ENCODE results near the gene IL4R. TPM values are rescaled to one million over a fixed set of nuclear protein-coding genes. Genes with fewer than 3 reads are reported as not detected.

IL4R gene
- total and polyA plus RNA-seq, 2 donors (not counting 1 experiment from before 2014, with no cell fraction given) = 17.1 to 23.6 TPM

DNA sequence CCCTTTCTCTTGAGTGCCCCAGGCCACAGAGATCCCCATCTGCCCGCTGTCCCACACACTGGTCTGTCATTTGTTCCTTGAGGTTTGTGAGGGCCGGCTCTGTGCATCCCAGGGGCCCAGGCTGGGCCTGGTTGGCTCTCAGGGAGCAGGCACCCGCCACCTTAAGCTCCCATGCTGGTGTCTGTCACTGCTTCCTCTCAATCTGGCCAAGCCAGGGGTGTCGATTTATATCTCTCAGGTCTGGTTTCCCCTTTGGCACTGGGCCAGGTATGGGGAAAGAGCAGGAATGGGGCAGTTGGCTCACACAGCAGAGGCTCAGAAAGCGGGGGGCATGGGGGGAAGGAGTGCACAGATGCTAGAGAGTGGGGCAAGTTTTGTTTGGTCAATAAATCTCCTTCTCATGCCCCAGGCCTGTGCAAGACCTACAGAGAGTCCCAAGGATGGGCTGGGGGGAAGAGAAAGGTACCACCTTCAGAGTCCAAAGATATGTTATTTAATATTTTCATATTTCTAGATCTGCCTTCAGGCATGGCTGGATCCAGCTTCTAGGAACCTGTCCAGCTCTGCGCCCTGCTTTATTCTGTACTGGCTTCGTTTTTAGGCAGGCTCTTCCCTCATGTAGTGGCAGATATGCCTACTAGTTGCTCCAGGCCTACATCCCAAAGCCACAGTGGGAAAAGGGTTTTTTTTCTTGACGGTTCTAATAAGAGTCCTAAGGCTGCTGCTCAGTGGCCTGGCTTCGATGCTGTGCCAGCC is 34.3 kb downstream of the IL4R start:
- no peaks in the 10 kb centered on the region for H3K9me3 ChIP-seq (ENCODE audit: control insufficient read depth, insufficient read depth, low read depth, low read length)
- no peak for DNase-seq (ENCODE audit: low read depth in 2 of 2)
- no peak overlapping the region for H3K27ac ChIP-seq (ENCODE audit: insufficient read depth, low read length)

GRCh38 chr16:27349276-27349675 is 35.5 kb downstream of the IL4R start:
- H3K79me2 ChIP-seq (ENCODE audit: control insufficient read depth, insufficient read depth, low read length) = no peaks in the 10 kb centered on the region
- H3K9ac ChIP-seq (ENCODE audit: insufficient read depth, low read length) = no peak overlapping the region
- peaks cover 16% of the 10 kb centered on the region for H3K36me3 ChIP-seq (ENCODE audit: control insufficient read depth, insufficient read depth, low read length)
- H3K27ac ChIP-seq (ENCODE audit: insufficient read depth, low read length) = no peak overlapping the region
- DNase-seq (ENCODE audit: low read depth in 2 of 2) = no peak
- H4K20me1 ChIP-seq (ENCODE audit: control insufficient read depth, extremely low read depth, insufficient read depth, low read length) = no peaks in the 10 kb centered on the region
- TF ChIP-seq CTCF (conservative IDR thresholded peaks at IDR 0.05 in 1 of 2, IDR thresholded peaks at IDR 0.05 in 1 of 2; ENCODE audit: low read depth in 1 of 2, low read length in 2 of 2) = no peak
- TF ChIP-seq EZH2 (IDR thresholded peaks at IDR 0.05; ENCODE audit: low read length, missing control alignments) = no peak
- no peak overlapping the region for H3K4me2 ChIP-seq (ENCODE audit: extremely low read depth, insufficient read depth, low read length)
- H2AFZ ChIP-seq (ENCODE audit: low read length) = no peak overlapping the region
- no peaks in the 10 kb centered on the region for H3K4me1 ChIP-seq (ENCODE audit: control insufficient read depth, extremely low read depth, insufficient read depth, low read length)
- no peaks in the 10 kb centered on the region for H3K27me3 ChIP-seq (ENCODE audit: control insufficient read depth, insufficient read depth, low read length)
- H3K4me3 ChIP-seq (replicated peaks in 1 of 4; ENCODE audit: control extremely low read depth in 1 of 4, insufficient read depth in 1 of 4, low read depth in 3 of 4, low read length in 4 of 4) = no peak overlapping the region
- H3K9me3 ChIP-seq (ENCODE audit: control insufficient read depth, insufficient read depth, low read depth, low read length) = no peaks in the 10 kb centered on the region

More for the DNA sequence above, 34.3 kb downstream of the IL4R start:
- no peaks in the 10 kb centered on the region for H3K27me3 ChIP-seq (ENCODE audit: control insufficient read depth, insufficient read depth, low read length)
- TF ChIP-seq EZH2 (IDR thresholded peaks at IDR 0.05; ENCODE audit: low read length, missing control alignments) (no peak), CTCF (conservative IDR thresholded peaks at IDR 0.05 in 1 of 2, IDR thresholded peaks at IDR 0.05 in 1 of 2; ENCODE audit: low read depth in 1 of 2, low read length in 2 of 2) (no peak)
- H3K36me3 ChIP-seq (ENCODE audit: control insufficient read depth, insufficient read depth, low read length) = peaks cover 16% of the 10 kb centered on the region
- no peak overlapping the region for H3K4me3 ChIP-seq (replicated peaks in 1 of 4; ENCODE audit: control extremely low read depth in 1 of 4, insufficient read depth in 1 of 4, low read depth in 3 of 4, low read length in 4 of 4)
- H2AFZ ChIP-seq (ENCODE audit: low read length) = no peak overlapping the region
- no peaks in the 10 kb centered on the region for H3K79me2 ChIP-seq (ENCODE audit: control insufficient read depth, insufficient read depth, low read length)
- H4K20me1 ChIP-seq (ENCODE audit: control insufficient read depth, extremely low read depth, insufficient read depth, low read length) = no peaks in the 10 kb centered on the region
- H3K4me1 ChIP-seq (ENCODE audit: control insufficient read depth, extremely low read depth, insufficient read depth, low read length) = no peaks in the 10 kb centered on the region
- no peak overlapping the region for H3K4me2 ChIP-seq (ENCODE audit: extremely low read depth, insufficient read depth, low read length)
- no peak overlapping the region for H3K9ac ChIP-seq (ENCODE audit: insufficient read depth, low read length)

- H3K36me3 ChIP-seq (ENCODE audit: control insufficient read depth, insufficient read depth, low read length) = peaks cover 16% of the 10 kb centered on the region
Measured at GRCh38 chr16:27350006-27350405, 36.2 kb downstream of the IL4R start.

More at GRCh38 chr16:27350006-27350405, 36.2 kb downstream of the IL4R start:
- H3K4me2 ChIP-seq (ENCODE audit: extremely low read depth, insufficient read depth, low read length) = no peak overlapping the region
- no peaks in the 10 kb centered on the region for H3K79me2 ChIP-seq (ENCODE audit: control insufficient read depth, insufficient read depth, low read length)
- H3K27me3 ChIP-seq (ENCODE audit: control insufficient read depth, insufficient read depth, low read length) = no peaks in the 10 kb centered on the region
- no peak for DNase-seq (ENCODE audit: low read depth in 2 of 2)
- H4K20me1 ChIP-seq (ENCODE audit: control insufficient read depth, extremely low read depth, insufficient read depth, low read length) = no peaks in the 10 kb centered on the region
- no peak overlapping the region for H3K4me3 ChIP-seq (replicated peaks in 1 of 4; ENCODE audit: control extremely low read depth in 1 of 4, insufficient read depth in 1 of 4, low read depth in 3 of 4, low read length in 4 of 4)
- no peaks in the 10 kb centered on the region for H3K4me1 ChIP-seq (ENCODE audit: control insufficient read depth, extremely low read depth, insufficient read depth, low read length)
- TF ChIP-seq EZH2 (IDR thresholded peaks at IDR 0.05; ENCODE audit: low read length, missing control alignments) (no peak), CTCF (conservative IDR thresholded peaks at IDR 0.05 in 1 of 2, IDR thresholded peaks at IDR 0.05 in 1 of 2; ENCODE audit: low read depth in 1 of 2, low read length in 2 of 2) (no peak)
- no peak overlapping the region for H3K9ac ChIP-seq (ENCODE audit: insufficient read depth, low read length)
- H3K27ac ChIP-seq (ENCODE audit: insufficient read depth, low read length) = no peak overlapping the region
- H2AFZ ChIP-seq (ENCODE audit: low read length) = no peak overlapping the region
- H3K9me3 ChIP-seq (ENCODE audit: control insufficient read depth, insufficient read depth, low read depth, low read length) = no peaks in the 10 kb centered on the region

Data from fibroblast of lung (primary cell).